HEK293 (cell line): ENCODE data around the gene WDR53.

Source experiments
- YY1 ChIP-seq: fragments of 450-650 bp; formaldehyde crosslinking; IDR thresholded peaks from 2 replicates; pipeline ENCODE4 v1.5.1; 2018; ENCODE audit warnings: missing biosample characterization, missing genetic modification characterization
- ZBTB21 ChIP-seq: fragments of 450-650 bp; formaldehyde crosslinking; IDR thresholded peaks from 2 replicates; pipeline ENCODE4 v1.5.1; 2017; ENCODE audit warnings: missing biosample characterization, missing genetic modification characterization
- ZNF510 ChIP-seq: fragments of 450-650 bp; formaldehyde crosslinking; IDR thresholded peaks from 2 replicates; pipeline ENCODE4 v1.5.1; 2018; ENCODE audit warnings: mild to moderate bottlenecking, missing genetic modification characterization, missing biosample characterization; ENCODE audit not compliant: insufficient replicate concordance
- ZNF544 ChIP-seq: fragments of 450-650 bp; formaldehyde crosslinking; IDR thresholded peaks from 2 replicates; pipeline ENCODE4 v1.5.0; 2017; ENCODE audit warnings: missing biosample characterization, missing genetic modification characterization
- ZNF623 ChIP-seq: fragments of 450-650 bp; formaldehyde crosslinking; IDR thresholded peaks from 2 replicates; pipeline ENCODE4 v1.5.1; 2016; ENCODE audit warnings: missing biosample characterization, missing genetic modification characterization
- ZNF624 ChIP-seq: fragments of 450-650 bp; formaldehyde crosslinking; IDR thresholded peaks from 2 replicates; pipeline ENCODE4 v1.5.1; 2017; ENCODE audit warnings: missing biosample characterization, missing genetic modification characterization
- ZNF768 ChIP-seq: fragments of 450-650 bp; formaldehyde crosslinking; IDR thresholded peaks from 2 replicates; pipeline ENCODE4 v1.5.1; 2018; ENCODE audit warnings: missing biosample characterization, mild to moderate bottlenecking, missing genetic modification characterization
- TF ChIP-seq, protein P1 (sequence below): fragments of 450-650 bp; formaldehyde crosslinking; IDR thresholded peaks from 2 replicates; pipeline ENCODE4 v1.5.1; 2016; ENCODE audit warnings: missing biosample characterization, missing genetic modification characterization
- TF ChIP-seq, protein P2 (sequence below): fragments of 450-650 bp; formaldehyde crosslinking; IDR thresholded peaks from 2 replicates; pipeline ENCODE4 v1.5.1; 2016; ENCODE audit warnings: missing biosample characterization, missing genetic modification characterization
- TF ChIP-seq, protein P3 (sequence below): fragments of 450-650 bp; formaldehyde crosslinking; IDR thresholded peaks from 2 replicates; pipeline ENCODE4 v1.5.1; 2016; ENCODE audit warnings: missing biosample characterization, missing genetic modification characterization
- TF ChIP-seq, protein P4 (sequence below): sonication (generic); formaldehyde crosslinking; IDR thresholded peaks from 2 replicates; pipeline ENCODE4 v1.8.1; 2022; ENCODE audit warnings: mild to moderate bottlenecking, moderate library complexity, missing genetic modification reagents

DNA sequence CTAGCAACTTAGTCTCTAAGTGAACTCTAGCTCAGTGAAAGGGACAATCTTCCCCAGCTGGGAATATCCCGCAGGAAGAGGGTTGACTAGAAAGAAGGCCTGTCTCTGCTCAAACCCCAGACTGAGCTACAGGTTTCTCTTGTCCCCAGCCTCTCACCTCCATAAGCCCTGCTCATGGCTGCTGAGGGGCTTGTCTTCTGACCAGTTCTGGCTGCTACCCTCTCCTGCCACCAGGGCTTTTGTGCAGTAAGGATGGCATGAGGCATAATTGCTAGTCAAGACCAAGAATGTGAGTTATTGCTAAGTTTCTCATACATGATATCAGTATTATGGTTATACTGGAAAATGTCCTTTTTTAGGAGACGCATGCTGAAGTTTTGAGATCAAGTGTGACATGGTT, 21.3 kb downstream of the WDR53 start:
- TF ChIP-seq, protein P1, sequence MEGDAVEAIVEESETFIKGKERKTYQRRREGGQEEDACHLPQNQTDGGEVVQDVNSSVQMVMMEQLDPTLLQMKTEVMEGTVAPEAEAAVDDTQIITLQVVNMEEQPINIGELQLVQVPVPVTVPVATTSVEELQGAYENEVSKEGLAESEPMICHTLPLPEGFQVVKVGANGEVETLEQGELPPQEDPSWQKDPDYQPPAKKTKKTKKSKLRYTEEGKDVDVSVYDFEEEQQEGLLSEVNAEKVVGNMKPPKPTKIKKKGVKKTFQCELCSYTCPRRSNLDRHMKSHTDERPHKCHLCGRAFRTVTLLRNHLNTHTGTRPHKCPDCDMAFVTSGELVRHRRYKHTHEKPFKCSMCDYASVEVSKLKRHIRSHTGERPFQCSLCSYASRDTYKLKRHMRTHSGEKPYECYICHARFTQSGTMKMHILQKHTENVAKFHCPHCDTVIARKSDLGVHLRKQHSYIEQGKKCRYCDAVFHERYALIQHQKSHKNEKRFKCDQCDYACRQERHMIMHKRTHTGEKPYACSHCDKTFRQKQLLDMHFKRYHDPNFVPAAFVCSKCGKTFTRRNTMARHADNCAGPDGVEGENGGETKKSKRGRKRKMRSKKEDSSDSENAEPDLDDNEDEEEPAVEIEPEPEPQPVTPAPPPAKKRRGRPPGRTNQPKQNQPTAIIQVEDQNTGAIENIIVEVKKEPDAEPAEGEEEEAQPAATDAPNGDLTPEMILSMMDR (tag by site-specific recombination): no peak
- TF ChIP-seq ZNF544: no peak
- TF ChIP-seq YY1: no peak
- TF ChIP-seq ZNF623: no peak
- TF ChIP-seq ZNF624 (tag by site-specific recombination): no peak
- no peak for TF ChIP-seq ZNF510
- TF ChIP-seq, protein P2, sequence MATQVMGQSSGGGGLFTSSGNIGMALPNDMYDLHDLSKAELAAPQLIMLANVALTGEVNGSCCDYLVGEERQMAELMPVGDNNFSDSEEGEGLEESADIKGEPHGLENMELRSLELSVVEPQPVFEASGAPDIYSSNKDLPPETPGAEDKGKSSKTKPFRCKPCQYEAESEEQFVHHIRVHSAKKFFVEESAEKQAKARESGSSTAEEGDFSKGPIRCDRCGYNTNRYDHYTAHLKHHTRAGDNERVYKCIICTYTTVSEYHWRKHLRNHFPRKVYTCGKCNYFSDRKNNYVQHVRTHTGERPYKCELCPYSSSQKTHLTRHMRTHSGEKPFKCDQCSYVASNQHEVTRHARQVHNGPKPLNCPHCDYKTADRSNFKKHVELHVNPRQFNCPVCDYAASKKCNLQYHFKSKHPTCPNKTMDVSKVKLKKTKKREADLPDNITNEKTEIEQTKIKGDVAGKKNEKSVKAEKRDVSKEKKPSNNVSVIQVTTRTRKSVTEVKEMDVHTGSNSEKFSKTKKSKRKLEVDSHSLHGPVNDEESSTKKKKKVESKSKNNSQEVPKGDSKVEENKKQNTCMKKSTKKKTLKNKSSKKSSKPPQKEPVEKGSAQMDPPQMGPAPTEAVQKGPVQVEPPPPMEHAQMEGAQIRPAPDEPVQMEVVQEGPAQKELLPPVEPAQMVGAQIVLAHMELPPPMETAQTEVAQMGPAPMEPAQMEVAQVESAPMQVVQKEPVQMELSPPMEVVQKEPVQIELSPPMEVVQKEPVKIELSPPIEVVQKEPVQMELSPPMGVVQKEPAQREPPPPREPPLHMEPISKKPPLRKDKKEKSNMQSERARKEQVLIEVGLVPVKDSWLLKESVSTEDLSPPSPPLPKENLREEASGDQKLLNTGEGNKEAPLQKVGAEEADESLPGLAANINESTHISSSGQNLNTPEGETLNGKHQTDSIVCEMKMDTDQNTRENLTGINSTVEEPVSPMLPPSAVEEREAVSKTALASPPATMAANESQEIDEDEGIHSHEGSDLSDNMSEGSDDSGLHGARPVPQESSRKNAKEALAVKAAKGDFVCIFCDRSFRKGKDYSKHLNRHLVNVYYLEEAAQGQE (tag by site-specific recombination): no peak
- TF ChIP-seq, protein P3, sequence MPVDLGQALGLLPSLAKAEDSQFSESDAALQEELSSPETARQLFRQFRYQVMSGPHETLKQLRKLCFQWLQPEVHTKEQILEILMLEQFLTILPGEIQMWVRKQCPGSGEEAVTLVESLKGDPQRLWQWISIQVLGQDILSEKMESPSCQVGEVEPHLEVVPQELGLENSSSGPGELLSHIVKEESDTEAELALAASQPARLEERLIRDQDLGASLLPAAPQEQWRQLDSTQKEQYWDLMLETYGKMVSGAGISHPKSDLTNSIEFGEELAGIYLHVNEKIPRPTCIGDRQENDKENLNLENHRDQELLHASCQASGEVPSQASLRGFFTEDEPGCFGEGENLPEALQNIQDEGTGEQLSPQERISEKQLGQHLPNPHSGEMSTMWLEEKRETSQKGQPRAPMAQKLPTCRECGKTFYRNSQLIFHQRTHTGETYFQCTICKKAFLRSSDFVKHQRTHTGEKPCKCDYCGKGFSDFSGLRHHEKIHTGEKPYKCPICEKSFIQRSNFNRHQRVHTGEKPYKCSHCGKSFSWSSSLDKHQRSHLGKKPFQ (tag by site-specific recombination): no peak
- TF ChIP-seq ZBTB21 (tag by site-specific recombination): no peak
- TF ChIP-seq, protein P4, sequence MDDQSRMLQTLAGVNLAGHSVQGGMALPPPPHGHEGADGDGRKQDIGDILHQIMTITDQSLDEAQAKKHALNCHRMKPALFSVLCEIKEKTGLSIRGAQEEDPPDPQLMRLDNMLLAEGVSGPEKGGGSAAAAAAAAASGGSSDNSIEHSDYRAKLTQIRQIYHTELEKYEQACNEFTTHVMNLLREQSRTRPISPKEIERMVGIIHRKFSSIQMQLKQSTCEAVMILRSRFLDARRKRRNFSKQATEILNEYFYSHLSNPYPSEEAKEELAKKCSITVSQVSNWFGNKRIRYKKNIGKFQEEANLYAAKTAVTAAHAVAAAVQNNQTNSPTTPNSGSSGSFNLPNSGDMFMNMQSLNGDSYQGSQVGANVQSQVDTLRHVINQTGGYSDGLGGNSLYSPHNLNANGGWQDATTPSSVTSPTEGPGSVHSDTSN (CRISPR knock-in tag): no peak
- no peak for TF ChIP-seq ZNF768
